T-helper 2 cell treated with Interferon-gamma antibody and Interleukin-4, amounts not matched to agents 5 μg/mL and 100 μg/mL, for 36 hours (primary cell): Measurements from ENCODE around the gene NKIRAS1.
"Not testable (repeated sequence)": the region's sequence is repeated elsewhere in the genome, so short reads cannot be mapped to it uniquely, and the experiment has no call there.

Experiments
- DNase-seq: peaks from one replicate; pipeline ENCODE4 v3.0.0; 2021; ENCODE audit warnings: low spot score
- H3K27ac Mint-ChIP-seq: one replicate; pipeline ENCODE4 v1.8.0; 2021; ENCODE audit warnings: mild to moderate bottlenecking, mixed read lengths
- H3K27me3 Mint-ChIP-seq: one replicate; pipeline ENCODE4 v1.8.0; 2021; ENCODE audit warnings: low read depth, mixed read lengths
- H3K36me3 Mint-ChIP-seq: one replicate; pipeline ENCODE4 v1.8.0; 2021; ENCODE audit warnings: low read depth, mixed read lengths
- H3K4me1 Mint-ChIP-seq: one replicate; pipeline ENCODE4 v1.8.0; 2021; ENCODE audit warnings: low read depth, mixed read lengths
- H3K4me3 Mint-ChIP-seq: one replicate; pipeline ENCODE4 v1.8.0; 2022; ENCODE audit warnings: mild to moderate bottlenecking, moderate library complexity, mixed read lengths
- H3K9me3 Mint-ChIP-seq: one replicate; pipeline ENCODE4 v1.8.0; 2021; ENCODE audit warnings: mixed read lengths

Gene NKIRAS1

DNA sequence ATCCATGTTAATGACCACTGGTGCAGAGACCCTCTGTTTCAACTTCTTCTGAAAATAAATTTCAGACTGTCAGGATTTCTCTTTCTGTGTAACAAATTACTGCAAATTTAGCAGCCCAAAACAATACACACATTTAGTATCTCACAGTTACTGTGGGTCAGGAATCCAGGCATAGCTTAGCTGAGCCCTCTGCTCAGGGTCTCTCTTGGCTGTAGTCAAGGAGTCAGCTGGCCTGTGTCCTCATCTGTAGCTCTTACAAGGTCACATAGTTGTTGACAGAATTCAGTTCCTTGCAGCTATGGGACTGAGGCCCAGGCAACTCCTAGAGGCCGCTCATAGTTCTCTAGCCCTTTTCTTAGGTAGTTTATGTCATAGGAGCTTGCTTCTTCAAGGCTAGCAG, 51.9 kb downstream of the NKIRAS1 start:
- Mint-ChIP-seq H3K27me3 (no peaks in the 10 kb centered on the region), H3K4me3 (no peak overlapping the region), H3K9me3 (no peaks in the 10 kb centered on the region), H3K4me1 (peaks cover 4% of the 10 kb centered on the region), H3K27ac (no peak overlapping the region), H3K36me3 (peaks cover 2% of the 10 kb centered on the region)
- no peak for DNase-seq

DNA sequence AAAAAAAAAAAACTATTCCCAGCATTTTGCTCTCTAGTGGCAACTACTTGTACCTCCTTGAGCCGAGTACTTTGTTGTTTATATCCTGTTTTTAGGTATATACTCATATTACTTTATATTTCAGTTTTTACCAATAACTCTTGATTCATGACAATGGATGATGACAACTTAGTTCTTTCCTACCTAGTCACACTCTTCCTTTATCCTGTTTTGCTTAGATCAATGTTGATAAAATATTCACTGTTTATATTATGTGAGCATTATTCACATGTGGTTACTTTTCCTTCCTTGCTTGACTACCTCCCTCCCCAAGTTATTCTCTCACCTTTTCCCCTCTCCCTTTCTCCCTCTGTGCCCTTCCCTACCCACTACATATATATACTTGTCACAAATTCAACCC, 53.7 kb downstream of the NKIRAS1 start:
- Mint-ChIP-seq H3K4me3 (no peak overlapping the region), H3K36me3 (peaks cover 2% of the 10 kb centered on the region), H3K9me3 (no peaks in the 10 kb centered on the region), H3K4me1 (peaks cover 12% of the 10 kb centered on the region), H3K27ac (no peak overlapping the region), H3K27me3 (no peaks in the 10 kb centered on the region)
- DNase-seq: no peak

DNA sequence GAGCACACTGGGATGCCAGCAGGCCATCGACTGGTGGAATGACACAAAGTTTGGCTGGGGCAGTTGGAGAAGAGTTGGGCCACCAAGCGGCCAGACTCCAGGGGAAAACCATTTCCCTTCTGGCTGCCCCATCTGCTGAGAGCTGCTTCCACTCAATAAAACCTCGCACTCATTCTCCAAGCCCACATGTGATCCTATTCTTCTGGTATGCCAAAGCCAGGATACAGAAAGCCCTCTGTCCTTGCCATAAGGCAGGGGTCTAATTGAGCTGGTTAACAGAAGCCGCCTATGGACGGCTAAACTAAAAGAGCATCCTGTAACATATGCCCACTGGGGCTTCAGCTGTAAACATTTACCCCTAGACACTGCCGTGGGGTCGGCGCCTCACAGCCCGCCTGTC, 55.1 kb downstream of the NKIRAS1 start:
- no peaks in the 10 kb centered on the region for H3K9me3 Mint-ChIP-seq
- no peak overlapping the region for H3K4me3 Mint-ChIP-seq
- H3K27ac Mint-ChIP-seq: no peak overlapping the region
- peaks cover 16% of the 10 kb centered on the region for H3K4me1 Mint-ChIP-seq
- no peaks in the 10 kb centered on the region for H3K27me3 Mint-ChIP-seq
- no peak for DNase-seq
- H3K36me3 Mint-ChIP-seq: peaks cover 2% of the 10 kb centered on the region

DNA sequence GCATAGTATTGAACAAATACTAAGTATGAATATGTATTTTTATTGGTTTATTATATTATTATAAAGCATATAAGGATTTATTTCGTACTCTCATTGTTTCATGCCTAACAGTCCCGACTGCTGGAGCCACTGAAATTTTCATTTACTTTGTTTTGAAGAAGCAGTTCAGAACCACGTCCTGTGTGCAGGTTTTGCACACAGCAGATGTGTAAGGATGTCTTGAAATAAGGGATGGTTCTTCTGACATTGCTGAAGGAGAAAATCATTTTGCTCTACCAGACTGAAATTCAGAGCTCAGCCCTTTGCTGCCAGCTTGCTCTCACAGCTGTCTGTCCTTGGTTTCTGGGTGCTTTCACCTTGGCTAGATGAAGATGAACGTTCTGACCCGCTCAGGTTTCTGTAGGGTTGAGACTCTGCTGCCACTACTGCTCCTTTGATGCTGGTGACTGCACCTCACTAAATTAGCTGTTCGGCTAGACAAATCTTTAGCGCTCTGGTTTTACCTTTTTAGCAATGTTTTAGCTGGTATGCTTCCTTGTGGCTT, 56.9 kb downstream of the NKIRAS1 start:
- no peak overlapping the region for H3K27ac Mint-ChIP-seq
- H3K4me1 Mint-ChIP-seq: peaks cover 16% of the 10 kb centered on the region
- DNase-seq: no peak
- H3K27me3 Mint-ChIP-seq: no peaks in the 10 kb centered on the region
- H3K36me3 Mint-ChIP-seq: peaks cover 2% of the 10 kb centered on the region
- no peaks in the 10 kb centered on the region for H3K9me3 Mint-ChIP-seq
- H3K4me3 Mint-ChIP-seq: no peak overlapping the region

DNA sequence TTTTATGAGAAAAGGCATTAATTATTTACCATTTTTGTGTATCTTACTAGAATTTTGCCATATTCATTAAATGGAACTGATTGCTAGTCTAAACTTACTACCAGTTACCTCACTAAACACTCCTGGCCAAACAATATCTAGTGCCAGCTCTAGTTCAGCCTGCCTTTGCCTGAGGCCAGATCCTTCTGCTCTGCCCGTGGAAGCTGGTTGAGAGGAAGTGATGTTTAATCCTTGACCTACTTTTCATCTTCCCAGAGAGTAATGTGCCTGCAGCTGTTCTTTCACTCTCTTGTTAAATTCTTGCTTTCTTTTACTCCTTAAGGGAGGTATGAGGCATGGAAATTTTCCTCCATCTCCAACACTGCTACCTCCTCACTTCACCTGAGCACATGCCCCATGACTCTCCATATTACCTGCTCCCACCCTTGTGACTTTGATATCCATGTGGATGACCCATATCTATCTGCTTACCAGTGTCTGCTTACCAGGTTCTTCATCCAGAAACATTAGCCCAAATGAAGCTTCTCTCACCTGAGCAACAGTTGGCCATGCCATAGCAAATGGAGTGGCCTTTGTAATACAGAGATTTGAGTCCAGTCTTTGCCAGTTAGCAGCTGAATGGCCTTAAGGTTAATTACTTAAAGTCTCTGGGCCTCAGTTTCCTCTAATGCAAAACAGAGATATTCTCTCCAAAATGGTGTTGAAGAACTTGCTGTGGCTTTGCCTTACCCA, 57.6 kb downstream of the NKIRAS1 start:
- Mint-ChIP-seq H3K4me3 (no peak overlapping the region), H3K9me3 (no peaks in the 10 kb centered on the region), H3K27me3 (no peaks in the 10 kb centered on the region), H3K36me3 (peaks cover under 1% of the 10 kb centered on the region), H3K4me1 (peaks cover 15% of the 10 kb centered on the region), H3K27ac (no peak overlapping the region)
- no peak for DNase-seq

DNA sequence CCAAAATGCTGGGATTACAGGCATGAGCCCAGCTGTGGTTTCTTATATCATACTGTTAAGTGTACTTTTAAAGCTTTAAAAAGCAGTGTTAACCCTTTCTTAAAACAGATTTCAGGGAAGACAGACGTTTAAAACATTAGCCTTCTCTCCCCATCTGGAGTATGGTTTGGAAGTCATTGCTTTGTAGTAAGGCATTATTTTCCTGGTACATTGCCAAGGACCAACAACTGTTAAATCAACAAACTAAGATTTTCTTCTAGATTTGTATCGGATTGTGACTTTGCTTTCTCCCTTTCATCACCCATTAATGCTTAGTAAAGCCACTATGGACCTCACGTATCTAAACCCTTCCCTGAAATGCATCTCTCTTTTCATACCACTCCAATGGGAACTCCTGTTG, 60.5 kb downstream of the NKIRAS1 start:
- DNase-seq: no peak
- Mint-ChIP-seq H3K9me3 (peaks cover 5% of the 10 kb centered on the region), H3K27ac (no peak overlapping the region), H3K4me1 (peaks cover 12% of the 10 kb centered on the region), H3K36me3 (peaks cover 12% of the 10 kb centered on the region), H3K4me3 (no peak overlapping the region), H3K27me3 (no peaks in the 10 kb centered on the region)

DNA sequence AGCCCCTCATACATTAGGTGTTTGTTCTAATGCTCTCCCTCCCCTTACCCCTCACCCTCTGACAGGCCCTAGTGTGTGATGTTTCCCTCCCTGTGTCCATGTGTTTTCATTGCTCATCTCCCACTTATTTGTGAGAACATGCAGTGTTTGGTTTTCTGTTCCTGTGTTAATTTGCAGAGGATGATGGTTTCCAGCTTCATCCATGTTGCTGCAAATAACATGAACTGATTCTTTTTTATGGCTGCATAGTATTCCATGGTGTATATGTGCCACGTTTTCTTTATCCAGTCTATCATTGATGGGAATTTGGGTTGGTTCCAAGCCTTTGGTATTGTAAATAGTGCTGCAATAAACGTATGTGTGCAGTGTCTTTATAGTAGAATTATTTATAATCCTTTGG, 67.3 kb downstream of the NKIRAS1 start:
- H3K27me3 Mint-ChIP-seq, DNase-seq, H3K4me1 Mint-ChIP-seq, H3K9me3 Mint-ChIP-seq, H3K4me3 Mint-ChIP-seq, H3K27ac Mint-ChIP-seq: not testable (repeated sequence)
- H3K36me3 Mint-ChIP-seq: peaks cover 14% of the 10 kb centered on the region

DNA sequence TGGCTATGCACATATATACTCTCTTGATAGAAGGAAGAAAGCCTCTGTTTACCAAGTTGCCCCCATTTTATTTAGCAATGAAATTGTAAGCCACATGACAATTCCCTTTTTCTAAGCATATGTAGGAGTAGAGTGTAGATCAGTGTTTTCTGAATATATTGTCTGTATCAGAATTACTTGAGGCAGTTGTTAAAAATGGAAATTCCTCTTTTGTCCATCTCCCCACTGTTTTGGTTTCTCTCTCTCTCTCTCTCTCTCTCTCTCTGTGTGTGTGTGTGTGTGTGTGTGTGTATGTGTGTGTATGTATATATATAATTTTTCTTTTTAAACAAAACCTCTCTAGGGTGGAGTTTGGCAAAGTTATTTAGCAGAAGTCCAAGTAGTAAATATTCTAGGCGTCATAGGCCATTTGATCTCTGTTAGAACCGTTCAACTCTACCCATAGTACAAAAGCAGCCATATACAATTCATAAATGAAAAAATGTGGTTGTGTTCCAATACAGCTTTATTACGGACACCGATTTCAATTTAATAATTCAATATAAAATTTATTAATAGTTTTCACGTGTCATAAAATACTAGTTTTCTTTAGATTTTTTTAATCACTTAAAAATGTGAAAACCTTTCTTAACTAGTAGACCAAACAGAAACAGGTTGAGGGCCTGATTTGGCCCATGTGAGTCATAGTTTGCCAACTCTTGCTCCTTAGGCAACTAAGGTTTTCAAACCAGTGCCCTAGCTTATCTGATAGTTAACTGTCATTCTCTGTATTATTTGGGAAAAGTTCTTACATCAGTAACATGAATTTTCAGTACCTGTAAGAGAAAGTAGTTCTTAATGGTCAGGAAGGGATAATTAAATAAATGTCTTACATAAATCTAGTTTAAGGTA, 71.2 kb downstream of the NKIRAS1 start:
- DNase-seq: no peak
- H3K27ac Mint-ChIP-seq: no peak overlapping the region

DNA sequence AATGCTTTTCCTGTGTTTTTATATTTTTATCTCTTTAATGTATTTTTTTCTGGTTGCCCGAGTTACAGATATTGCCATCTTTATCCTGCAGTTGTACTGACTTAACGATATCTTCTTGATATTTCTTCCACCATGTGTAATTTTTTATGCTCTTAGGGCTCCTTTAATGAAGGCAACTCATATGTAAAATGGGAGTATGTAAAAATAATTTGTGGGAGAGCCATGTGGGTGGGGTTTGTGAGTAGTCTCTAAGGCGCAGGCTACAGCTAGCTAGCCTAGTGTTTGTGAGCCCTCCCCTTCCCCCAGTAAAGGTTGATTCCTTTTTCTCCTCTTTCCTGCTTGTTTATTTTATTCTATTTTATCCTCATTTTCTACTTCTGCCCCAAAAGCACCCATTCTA, 72.9 kb downstream of the NKIRAS1 start:
- no peak overlapping the region for H3K27ac Mint-ChIP-seq
- peaks cover 2% of the 10 kb centered on the region for H3K36me3 Mint-ChIP-seq
- H3K9me3 Mint-ChIP-seq: no peaks in the 10 kb centered on the region
- peaks cover 1% of the 10 kb centered on the region for H3K4me1 Mint-ChIP-seq
- DNase-seq: no peak
- no peaks in the 10 kb centered on the region for H3K27me3 Mint-ChIP-seq
- H3K4me3 Mint-ChIP-seq: no peak overlapping the region

More for the DNA sequence above, 71.2 kb downstream of the NKIRAS1 start:
- Mint-ChIP-seq H3K9me3 (no peaks in the 10 kb centered on the region), H3K36me3 (peaks cover 2% of the 10 kb centered on the region), H3K4me1 (peaks cover 1% of the 10 kb centered on the region), H3K4me3 (no peak overlapping the region), H3K27me3 (no peaks in the 10 kb centered on the region)
